Measurements from ENCODE around the gene CFTR. TPM values are rescaled to one million over a fixed set of nuclear protein-coding genes. Genes with fewer than 3 reads are reported as not detected.

Gene CFTR
- total and polyA plus RNA-seq, 2 donors (not counting 1 experiment from before 2014, with no cell fraction given) = under 0.01 to 0.25 TPM

DNA sequence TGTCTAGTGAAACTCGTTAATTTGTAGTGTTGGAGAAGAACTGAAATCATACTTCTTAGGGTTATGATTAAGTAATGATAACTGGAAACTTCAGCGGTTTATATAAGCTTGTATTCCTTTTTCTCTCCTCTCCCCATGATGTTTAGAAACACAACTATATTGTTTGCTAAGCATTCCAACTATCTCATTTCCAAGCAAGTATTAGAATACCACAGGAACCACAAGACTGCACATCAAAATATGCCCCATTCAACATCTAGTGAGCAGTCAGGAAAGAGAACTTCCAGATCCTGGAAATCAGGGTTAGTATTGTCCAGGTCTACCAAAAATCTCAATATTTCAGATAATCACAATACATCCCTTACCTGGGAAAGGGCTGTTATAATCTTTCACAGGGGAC, 187.6 kb downstream of the CFTR start:
- Histone ChIP-seq H3K79me2 (ENCODE audit: control insufficient read depth, insufficient read depth, low read length) (no peaks in the 10 kb centered on the region), H3K27ac (ENCODE audit: insufficient read depth, low read length) (no peak overlapping the region), H3K4me3 (replicated peaks in 1 of 4; ENCODE audit: control extremely low read depth in 1 of 4, insufficient read depth in 1 of 4, low read depth in 3 of 4, low read length in 4 of 4) (no peak overlapping the region), H3K4me1 (ENCODE audit: control insufficient read depth, extremely low read depth, insufficient read depth, low read length) (peaks cover 9% of the 10 kb centered on the region), H3K36me3 (ENCODE audit: control insufficient read depth, insufficient read depth, low read length) (no peaks in the 10 kb centered on the region), H3K27me3 (ENCODE audit: control insufficient read depth, insufficient read depth, low read length) (no peaks in the 10 kb centered on the region), H4K20me1 (ENCODE audit: control insufficient read depth, extremely low read depth, insufficient read depth, low read length) (no peaks in the 10 kb centered on the region), H3K9me3 (ENCODE audit: control insufficient read depth, insufficient read depth, low read depth, low read length) (no peaks in the 10 kb centered on the region), H3K9ac (ENCODE audit: insufficient read depth, low read length) (no peak overlapping the region), H3K4me2 (ENCODE audit: extremely low read depth, insufficient read depth, low read length) (no peak overlapping the region), H2AFZ (ENCODE audit: low read length) (no peak overlapping the region)
- peak in 1 of 2 donors; percentile 42 for DNase-seq (ENCODE audit: low read depth in 2 of 2)
- TF ChIP-seq, protein P1, sequence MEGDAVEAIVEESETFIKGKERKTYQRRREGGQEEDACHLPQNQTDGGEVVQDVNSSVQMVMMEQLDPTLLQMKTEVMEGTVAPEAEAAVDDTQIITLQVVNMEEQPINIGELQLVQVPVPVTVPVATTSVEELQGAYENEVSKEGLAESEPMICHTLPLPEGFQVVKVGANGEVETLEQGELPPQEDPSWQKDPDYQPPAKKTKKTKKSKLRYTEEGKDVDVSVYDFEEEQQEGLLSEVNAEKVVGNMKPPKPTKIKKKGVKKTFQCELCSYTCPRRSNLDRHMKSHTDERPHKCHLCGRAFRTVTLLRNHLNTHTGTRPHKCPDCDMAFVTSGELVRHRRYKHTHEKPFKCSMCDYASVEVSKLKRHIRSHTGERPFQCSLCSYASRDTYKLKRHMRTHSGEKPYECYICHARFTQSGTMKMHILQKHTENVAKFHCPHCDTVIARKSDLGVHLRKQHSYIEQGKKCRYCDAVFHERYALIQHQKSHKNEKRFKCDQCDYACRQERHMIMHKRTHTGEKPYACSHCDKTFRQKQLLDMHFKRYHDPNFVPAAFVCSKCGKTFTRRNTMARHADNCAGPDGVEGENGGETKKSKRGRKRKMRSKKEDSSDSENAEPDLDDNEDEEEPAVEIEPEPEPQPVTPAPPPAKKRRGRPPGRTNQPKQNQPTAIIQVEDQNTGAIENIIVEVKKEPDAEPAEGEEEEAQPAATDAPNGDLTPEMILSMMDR (conservative IDR thresholded peaks at IDR 0.05 in 1 of 2, IDR thresholded peaks at IDR 0.05 in 1 of 2; ENCODE audit: low read depth in 1 of 2, low read length in 2 of 2) = no peak
- TF ChIP-seq EZH2 (IDR thresholded peaks at IDR 0.05; ENCODE audit: low read length, missing control alignments) = no peak

DNA sequence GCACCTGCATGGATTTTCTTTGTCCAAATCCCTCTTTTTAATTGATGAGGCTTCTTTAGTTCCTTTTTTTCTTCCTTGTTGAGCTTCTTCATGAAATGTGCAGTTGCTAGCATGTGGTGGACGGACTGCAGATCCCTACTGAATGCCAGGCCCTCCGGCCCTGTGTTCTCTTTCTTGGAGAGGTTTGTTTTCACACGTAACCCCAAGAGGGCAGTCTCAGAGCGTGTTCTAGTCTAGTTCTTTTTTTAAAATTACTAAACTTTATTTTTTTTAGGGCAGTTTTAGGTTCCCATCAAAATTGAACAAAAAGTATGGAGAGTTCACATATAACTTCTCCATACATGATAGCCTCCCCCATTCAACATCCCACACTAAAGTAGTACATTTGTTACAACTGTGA, 190.0 kb downstream of the CFTR start:
- no peak overlapping the region for H3K27ac ChIP-seq (ENCODE audit: insufficient read depth, low read length)
- H3K4me2 ChIP-seq (ENCODE audit: extremely low read depth, insufficient read depth, low read length) = no peak overlapping the region
- H3K9me3 ChIP-seq (ENCODE audit: control insufficient read depth, insufficient read depth, low read depth, low read length) = no peaks in the 10 kb centered on the region
- H4K20me1 ChIP-seq (ENCODE audit: control insufficient read depth, extremely low read depth, insufficient read depth, low read length) = no peaks in the 10 kb centered on the region
- no peak for TF ChIP-seq EZH2 (IDR thresholded peaks at IDR 0.05; ENCODE audit: low read length, missing control alignments)
- TF ChIP-seq, protein P1 (conservative IDR thresholded peaks at IDR 0.05 in 1 of 2, IDR thresholded peaks at IDR 0.05 in 1 of 2; ENCODE audit: low read depth in 1 of 2, low read length in 2 of 2) = no peak
- no peak overlapping the region for H3K9ac ChIP-seq (ENCODE audit: insufficient read depth, low read length)
- H3K79me2 ChIP-seq (ENCODE audit: control insufficient read depth, insufficient read depth, low read length) = no peaks in the 10 kb centered on the region
- no peaks in the 10 kb centered on the region for H3K36me3 ChIP-seq (ENCODE audit: control insufficient read depth, insufficient read depth, low read length)
- no peak overlapping the region for H3K4me3 ChIP-seq (replicated peaks in 1 of 4; ENCODE audit: control extremely low read depth in 1 of 4, insufficient read depth in 1 of 4, low read depth in 3 of 4, low read length in 4 of 4)
- peaks cover 9% of the 10 kb centered on the region for H3K4me1 ChIP-seq (ENCODE audit: control insufficient read depth, extremely low read depth, insufficient read depth, low read length)
- DNase-seq (ENCODE audit: low read depth in 2 of 2) = no peak
- no peak overlapping the region for H2AFZ ChIP-seq (ENCODE audit: low read length)
- no peaks in the 10 kb centered on the region for H3K27me3 ChIP-seq (ENCODE audit: control insufficient read depth, insufficient read depth, low read length)

DNA sequence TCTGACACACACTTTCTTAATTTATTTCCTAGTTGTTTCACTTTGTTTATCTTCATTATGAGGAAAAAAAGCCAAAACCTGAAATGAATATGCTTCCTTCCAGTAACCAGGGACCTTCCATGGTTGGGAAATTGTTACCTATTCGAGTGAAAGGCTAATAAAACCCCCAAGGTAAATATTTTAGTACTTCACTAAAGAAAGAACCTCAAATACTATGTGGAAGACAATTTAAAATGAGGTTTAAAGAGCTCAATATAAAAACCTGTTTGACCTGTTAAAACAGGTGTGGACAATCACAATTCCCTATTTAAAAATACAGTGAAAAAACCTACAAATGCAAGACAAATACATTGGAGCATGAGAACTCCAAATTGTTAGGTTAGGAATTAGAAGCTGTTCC, 192.6 kb downstream of the CFTR start:
- Histone ChIP-seq H3K4me1 (ENCODE audit: control insufficient read depth, extremely low read depth, insufficient read depth, low read length) (peaks cover 3% of the 10 kb centered on the region), H2AFZ (ENCODE audit: low read length) (no peak overlapping the region), H3K79me2 (ENCODE audit: control insufficient read depth, insufficient read depth, low read length) (no peaks in the 10 kb centered on the region), H3K36me3 (ENCODE audit: control insufficient read depth, insufficient read depth, low read length) (no peaks in the 10 kb centered on the region), H3K9ac (ENCODE audit: insufficient read depth, low read length) (no peak overlapping the region), H3K27ac (ENCODE audit: insufficient read depth, low read length) (no peak overlapping the region), H3K4me3 (replicated peaks in 1 of 4; ENCODE audit: control extremely low read depth in 1 of 4, insufficient read depth in 1 of 4, low read depth in 3 of 4, low read length in 4 of 4) (no peak overlapping the region), H3K27me3 (ENCODE audit: control insufficient read depth, insufficient read depth, low read length) (no peaks in the 10 kb centered on the region), H4K20me1 (ENCODE audit: control insufficient read depth, extremely low read depth, insufficient read depth, low read length) (no peaks in the 10 kb centered on the region), H3K4me2 (ENCODE audit: extremely low read depth, insufficient read depth, low read length) (no peak overlapping the region), H3K9me3 (ENCODE audit: control insufficient read depth, insufficient read depth, low read depth, low read length) (no peaks in the 10 kb centered on the region)
- DNase-seq (ENCODE audit: low read depth in 2 of 2) = no peak
- no peak for TF ChIP-seq EZH2 (IDR thresholded peaks at IDR 0.05; ENCODE audit: low read length, missing control alignments)
- TF ChIP-seq, protein P1 (conservative IDR thresholded peaks at IDR 0.05 in 1 of 2, IDR thresholded peaks at IDR 0.05 in 1 of 2; ENCODE audit: low read depth in 1 of 2, low read length in 2 of 2) = no peak

All from fibroblast of lung (primary cell).